Right ventricle myocardium superior (tissue), 1 donor: ENCODE results near the gene RASIP1. TPM values are rescaled to one million over a fixed set of nuclear protein-coding genes. Genes with fewer than 3 reads are reported as not detected.

Experiments used
- total RNA-seq: library from RNA; stranded (reverse); fragmentation: NEBNext Ultra II Directional; extraction: Animal tissue kit (Norgen Biotek cat#: 25700); gene quantifications from one replicate; pipeline ENCODE4 v1.2.1, GENCODE V29; 2021
- donor health status: DM: no; HTN: yes; CAD: no; lungs with severe emphysema.

The RASIP1 gene
- total RNA-seq, 1 donor from 2014 or later: 15.1 TPM

Other genes starting within 250 kb of the RASIP1 start
- 0.70 TPM for gene LMTK3, start 228.8 kb downstream of the RASIP1 start, total RNA-seq
- gene SULT2B1, start 188.4 kb downstream of the RASIP1 start, total RNA-seq: 0.22 TPM
- not detected for gene SPACA4, start 133.9 kb downstream of the RASIP1 start, total RNA-seq
- gene FAM83E, start 125.5 kb downstream of the RASIP1 start, total RNA-seq: not detected
- 526 TPM for gene RPL18, start 121.4 kb downstream of the RASIP1 start, total RNA-seq
- gene SPHK2, start 121.1 kb downstream of the RASIP1 start, total RNA-seq: 7.6 TPM
- gene DBP, start 103.2 kb downstream of the RASIP1 start, total RNA-seq: 14.5 TPM
- gene CA11, start 94.4 kb downstream of the RASIP1 start, total RNA-seq: 7.5 TPM
- gene NTN5, start 67.6 kb downstream of the RASIP1 start, total RNA-seq: not detected
- gene FUT2, start 44.6 kb downstream of the RASIP1 start, total RNA-seq: not detected
- gene MAMSTR, start 20.9 kb downstream of the RASIP1 start, total RNA-seq: 4.8 TPM
- gene IZUMO1, start 6.3 kb upstream of the RASIP1 start, total RNA-seq: 0.73 TPM
- gene FUT1, start 12.0 kb upstream of the RASIP1 start, total RNA-seq: 1.8 TPM
- gene FGF21, start 14.9 kb upstream of the RASIP1 start, total RNA-seq: not detected
- gene BCAT2, start 70.4 kb upstream of the RASIP1 start, total RNA-seq: 59.5 TPM
- gene HSD17B14, start 95.9 kb upstream of the RASIP1 start, total RNA-seq: 1.9 TPM
- 17.7 TPM for gene PLEKHA4, start 128.0 kb upstream of the RASIP1 start, total RNA-seq
- 60.4 TPM for gene PPP1R15A, start 131.8 kb upstream of the RASIP1 start, total RNA-seq
- not detected for gene TULP2, start 158.1 kb upstream of the RASIP1 start, total RNA-seq
- gene NUCB1, start 159.7 kb upstream of the RASIP1 start, total RNA-seq: 237 TPM
- gene DHDH, start 193.1 kb upstream of the RASIP1 start, total RNA-seq: not detected
- 21.5 TPM for gene BAX, start 214.3 kb upstream of the RASIP1 start, total RNA-seq
- gene FTL, start 224.7 kb upstream of the RASIP1 start, total RNA-seq: 748 TPM